ENCODE measurements around the gene NT5C3A.
"Not testable (repeated sequence)": the region's sequence is repeated elsewhere in the genome, so short reads cannot be mapped to it uniquely, and the experiment has no call there.

NT5C3A gene

GRCh38 chr7:32992750-32993149, 69.8 kb downstream of the NT5C3A start:
- not testable (repeated sequence) for H3K18ac ChIP-seq (ENCODE audit: low read length); H3K79me2 ChIP-seq (ENCODE audit: control insufficient read depth, insufficient read depth, low read length); H3K9ac ChIP-seq (ENCODE audit: low read length); H4K8ac ChIP-seq (ENCODE audit: low read depth, low read length); H3K79me1 ChIP-seq (ENCODE audit: low read length); H2BK120ac ChIP-seq (ENCODE audit: low read depth, low read length); H2BK15ac ChIP-seq (replicated peaks; ENCODE audit: low read depth); H3K36me3 ChIP-seq (ENCODE audit: control insufficient read depth, insufficient read depth, low read length); H3K56ac ChIP-seq (ENCODE audit: low read length); H3K4ac ChIP-seq (ENCODE audit: low read depth, low read length); H2BK5ac ChIP-seq (ENCODE audit: low read length); H2AK5ac ChIP-seq (ENCODE audit: low read length); H3K4me1 ChIP-seq (ENCODE audit: control insufficient read depth, low read depth, low read length); H3K23ac ChIP-seq (ENCODE audit: low read length); H3K27ac ChIP-seq (ENCODE audit: low read depth, low read length); H3K4me2 ChIP-seq (ENCODE audit: low read length); H4K5ac ChIP-seq (ENCODE audit: low read length); H3K4me3 ChIP-seq (ENCODE audit: low read length); H3K27me3 ChIP-seq (ENCODE audit: insufficient read depth, low read length, poor library complexity)
- DNase-seq: peak; percentile 79
- WGBS (ENCODE audit: extremely low coverage, insufficient coverage, low lambda C conversion rate): no CpG with 5 or more reads among the region's 6 CpGs

GRCh38 chr7:32991975-32992700, 70.4 kb downstream of the NT5C3A start:
- H3K27ac ChIP-seq (ENCODE audit: low read depth, low read length): not testable (repeated sequence)

GRCh38 chr7:32991068-32991585, 71.4 kb downstream of the NT5C3A start:
- not testable (repeated sequence) for H2BK5ac ChIP-seq (ENCODE audit: low read length); H4K8ac ChIP-seq (ENCODE audit: low read depth, low read length); H3K27ac ChIP-seq (ENCODE audit: low read depth, low read length); H3K4ac ChIP-seq (ENCODE audit: low read depth, low read length); H3K79me2 ChIP-seq (ENCODE audit: control insufficient read depth, insufficient read depth, low read length); H4K5ac ChIP-seq (ENCODE audit: low read length); H3K18ac ChIP-seq (ENCODE audit: low read length); H3K9ac ChIP-seq (ENCODE audit: low read length); H3K27me3 ChIP-seq (ENCODE audit: insufficient read depth, low read length, poor library complexity); H3K4me3 ChIP-seq (ENCODE audit: low read length); H2BK120ac ChIP-seq (ENCODE audit: low read depth, low read length); H3K56ac ChIP-seq (ENCODE audit: low read length); H3K79me1 ChIP-seq (ENCODE audit: low read length); H2AK5ac ChIP-seq (ENCODE audit: low read length); H3K4me2 ChIP-seq (ENCODE audit: low read length); H3K36me3 ChIP-seq (ENCODE audit: control insufficient read depth, insufficient read depth, low read length); H3K4me1 ChIP-seq (ENCODE audit: control insufficient read depth, low read depth, low read length); H3K23ac ChIP-seq (ENCODE audit: low read length); H2BK15ac ChIP-seq (replicated peaks; ENCODE audit: low read depth); DNase-seq
- WGBS (ENCODE audit: extremely low coverage, insufficient coverage, low lambda C conversion rate): no CpG with 5 or more reads among the region's 5 CpGs

More at GRCh38 chr7:32991975-32992700, 70.4 kb downstream of the NT5C3A start:
- H3K4me1 ChIP-seq (ENCODE audit: control insufficient read depth, low read depth, low read length); H2BK15ac ChIP-seq (replicated peaks; ENCODE audit: low read depth); H3K79me2 ChIP-seq (ENCODE audit: control insufficient read depth, insufficient read depth, low read length); H3K4ac ChIP-seq (ENCODE audit: low read depth, low read length); H3K4me2 ChIP-seq (ENCODE audit: low read length); H3K9ac ChIP-seq (ENCODE audit: low read length); H3K23ac ChIP-seq (ENCODE audit: low read length); H4K8ac ChIP-seq (ENCODE audit: low read depth, low read length); H3K18ac ChIP-seq (ENCODE audit: low read length); DNase-seq; H2AK5ac ChIP-seq (ENCODE audit: low read length); H3K56ac ChIP-seq (ENCODE audit: low read length); H3K4me3 ChIP-seq (ENCODE audit: low read length); H3K36me3 ChIP-seq (ENCODE audit: control insufficient read depth, insufficient read depth, low read length); H2BK5ac ChIP-seq (ENCODE audit: low read length); H3K79me1 ChIP-seq (ENCODE audit: low read length); H3K27me3 ChIP-seq (ENCODE audit: insufficient read depth, low read length, poor library complexity); H2BK120ac ChIP-seq (ENCODE audit: low read depth, low read length); H4K5ac ChIP-seq (ENCODE audit: low read length): not testable (repeated sequence)
- WGBS (ENCODE audit: extremely low coverage, insufficient coverage, low lambda C conversion rate): no CpG with 5 or more reads among the region's 9 CpGs

- WGBS (ENCODE audit: extremely low coverage, insufficient coverage, low lambda C conversion rate): no CpG with 5 or more reads among the region's 8 CpGs
- not testable (repeated sequence) for H2AK5ac ChIP-seq (ENCODE audit: low read length); H4K5ac ChIP-seq (ENCODE audit: low read length)
Measured at GRCh38 chr7:32988148-32988547, 74.4 kb downstream of the NT5C3A start.

GRCh38 chr7:32979902-32980301, 82.7 kb downstream of the NT5C3A start:
- H3K56ac ChIP-seq (ENCODE audit: low read length); H3K79me2 ChIP-seq (ENCODE audit: control insufficient read depth, insufficient read depth, low read length); H3K23ac ChIP-seq (ENCODE audit: low read length); H2BK5ac ChIP-seq (ENCODE audit: low read length); H3K4ac ChIP-seq (ENCODE audit: low read depth, low read length); H3K18ac ChIP-seq (ENCODE audit: low read length); DNase-seq; H2BK120ac ChIP-seq (ENCODE audit: low read depth, low read length); H4K8ac ChIP-seq (ENCODE audit: low read depth, low read length); H3K9ac ChIP-seq (ENCODE audit: low read length); H3K4me1 ChIP-seq (ENCODE audit: control insufficient read depth, low read depth, low read length); H2BK15ac ChIP-seq (replicated peaks; ENCODE audit: low read depth); H3K27me3 ChIP-seq (ENCODE audit: insufficient read depth, low read length, poor library complexity); H3K4me2 ChIP-seq (ENCODE audit: low read length); H2AK5ac ChIP-seq (ENCODE audit: low read length); H3K4me3 ChIP-seq (ENCODE audit: low read length); H4K5ac ChIP-seq (ENCODE audit: low read length); H3K79me1 ChIP-seq (ENCODE audit: low read length); H3K27ac ChIP-seq (ENCODE audit: low read depth, low read length); H3K36me3 ChIP-seq (ENCODE audit: control insufficient read depth, insufficient read depth, low read length): not testable (repeated sequence)
- WGBS (ENCODE audit: extremely low coverage, insufficient coverage, low lambda C conversion rate): no CpG with 5 or more reads among the region's 2 CpGs

More at GRCh38 chr7:32988148-32988547, 74.4 kb downstream of the NT5C3A start:
- not testable (repeated sequence) for H3K4ac ChIP-seq (ENCODE audit: low read depth, low read length); H3K27ac ChIP-seq (ENCODE audit: low read depth, low read length); H3K79me1 ChIP-seq (ENCODE audit: low read length); H3K27me3 ChIP-seq (ENCODE audit: insufficient read depth, low read length, poor library complexity); H3K9ac ChIP-seq (ENCODE audit: low read length); H3K4me3 ChIP-seq (ENCODE audit: low read length); H2BK15ac ChIP-seq (replicated peaks; ENCODE audit: low read depth); H3K23ac ChIP-seq (ENCODE audit: low read length); H3K18ac ChIP-seq (ENCODE audit: low read length); H4K8ac ChIP-seq (ENCODE audit: low read depth, low read length); H3K36me3 ChIP-seq (ENCODE audit: control insufficient read depth, insufficient read depth, low read length); DNase-seq; H2BK120ac ChIP-seq (ENCODE audit: low read depth, low read length); H3K79me2 ChIP-seq (ENCODE audit: control insufficient read depth, insufficient read depth, low read length); H3K4me2 ChIP-seq (ENCODE audit: low read length); H2BK5ac ChIP-seq (ENCODE audit: low read length); H3K56ac ChIP-seq (ENCODE audit: low read length); H3K4me1 ChIP-seq (ENCODE audit: control insufficient read depth, low read depth, low read length)

GRCh38 chr7:32979246-32979645, 83.3 kb downstream of the NT5C3A start:
- H4K8ac ChIP-seq (ENCODE audit: low read depth, low read length); H3K4me2 ChIP-seq (ENCODE audit: low read length); H3K36me3 ChIP-seq (ENCODE audit: control insufficient read depth, insufficient read depth, low read length); H3K27ac ChIP-seq (ENCODE audit: low read depth, low read length); H2BK120ac ChIP-seq (ENCODE audit: low read depth, low read length); H2BK15ac ChIP-seq (replicated peaks; ENCODE audit: low read depth); H3K18ac ChIP-seq (ENCODE audit: low read length); H3K56ac ChIP-seq (ENCODE audit: low read length); H2BK5ac ChIP-seq (ENCODE audit: low read length); H3K4me1 ChIP-seq (ENCODE audit: control insufficient read depth, low read depth, low read length); H3K27me3 ChIP-seq (ENCODE audit: insufficient read depth, low read length, poor library complexity); H3K79me2 ChIP-seq (ENCODE audit: control insufficient read depth, insufficient read depth, low read length); H3K23ac ChIP-seq (ENCODE audit: low read length); H2AK5ac ChIP-seq (ENCODE audit: low read length); H3K4me3 ChIP-seq (ENCODE audit: low read length); H3K4ac ChIP-seq (ENCODE audit: low read depth, low read length); H3K79me1 ChIP-seq (ENCODE audit: low read length); H3K9ac ChIP-seq (ENCODE audit: low read length); H4K5ac ChIP-seq (ENCODE audit: low read length): not testable (repeated sequence)
- no CpG with 5 or more reads among the region's 6 CpGs for WGBS (ENCODE audit: extremely low coverage, insufficient coverage, low lambda C conversion rate)
- peak; percentile 71 for DNase-seq
